M059J (cell line): ENCODE results near the gene NEIL3. TPM values are rescaled to one million over a fixed set of nuclear protein-coding genes. Genes with fewer than 3 reads are reported as not detected.
"Not testable (repeated sequence)": the region's sequence is repeated elsewhere in the genome, so short reads cannot be mapped to it uniquely, and the experiment has no call there.

Experiments used
- DNase-seq: peaks from one replicate; pipeline ENCODE4 v3.0.0-alpha.2; 2012; ENCODE audit warnings: low read depth
- total RNA-seq: library from RNA; depleted of rRNA; stranded (reverse); fragments of >200 nt; shearing (Covaris generic); gene quantifications from 2 replicates; pipeline ENCODE4 v1.2.3, GENCODE V29; 2014

NEIL3 gene
- total RNA-seq, 1 experiment from 2014 or later = 18.1 TPM

DNA sequence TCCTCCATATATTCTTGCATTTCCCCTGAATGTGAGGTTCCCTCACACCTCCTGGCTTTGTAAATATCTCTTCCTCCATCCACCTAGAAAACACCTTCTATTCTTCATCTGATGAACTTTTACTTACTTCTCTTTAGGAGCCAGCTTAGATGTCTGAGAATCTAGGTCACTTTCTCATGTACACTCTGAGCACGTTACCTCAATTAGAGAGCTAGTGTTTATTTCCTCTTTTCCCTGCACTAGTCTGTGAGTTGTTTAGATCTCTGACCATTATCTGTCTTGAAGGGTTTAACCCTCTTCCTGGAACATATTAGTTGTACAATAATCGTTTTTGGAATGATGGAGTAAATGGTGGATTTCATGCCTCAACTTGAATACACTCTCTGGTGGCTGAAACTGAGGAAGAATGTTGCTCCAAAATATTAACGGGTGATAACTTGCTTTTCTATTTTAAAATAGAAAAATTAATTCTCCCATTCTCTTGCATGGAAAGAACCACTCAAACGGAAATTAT is 8.5 kb upstream of the NEIL3 start:
- no peak for DNase-seq

DNA sequence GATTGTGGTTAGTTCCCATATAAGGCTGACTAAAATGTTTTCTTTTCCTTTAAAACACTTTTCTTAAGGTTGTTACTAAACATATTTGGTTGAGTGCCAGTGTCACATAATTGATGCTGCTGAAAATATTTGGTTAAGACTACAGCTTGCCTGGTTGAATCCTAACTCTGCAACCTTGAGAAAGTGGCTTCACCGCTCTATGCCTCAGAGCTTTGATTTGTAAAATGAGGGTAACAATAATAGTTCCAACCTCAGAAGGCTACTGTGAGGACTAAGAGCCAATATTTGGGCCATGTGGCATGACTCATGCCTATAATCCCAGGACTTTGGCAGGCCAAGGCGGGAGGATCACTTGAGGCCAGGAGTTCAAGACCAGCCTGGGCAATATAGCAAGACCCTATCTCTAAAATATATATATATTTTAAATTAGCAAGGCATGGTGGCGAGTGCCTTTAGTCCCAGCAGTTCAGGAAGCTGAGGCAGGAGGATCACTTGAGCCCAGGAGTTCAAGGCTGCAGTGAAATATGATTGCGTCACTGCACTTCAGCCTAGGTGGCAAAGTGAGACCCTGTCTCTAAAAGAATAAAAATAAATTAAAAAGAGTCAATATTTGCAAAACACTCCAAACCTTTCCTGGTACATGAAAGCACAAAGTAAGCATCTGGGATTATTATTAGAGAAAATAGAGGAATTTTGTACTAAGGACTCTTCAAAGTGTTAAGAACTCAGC is 7.1 kb upstream of the NEIL3 start:
- peak; percentile 43 for DNase-seq

DNA sequence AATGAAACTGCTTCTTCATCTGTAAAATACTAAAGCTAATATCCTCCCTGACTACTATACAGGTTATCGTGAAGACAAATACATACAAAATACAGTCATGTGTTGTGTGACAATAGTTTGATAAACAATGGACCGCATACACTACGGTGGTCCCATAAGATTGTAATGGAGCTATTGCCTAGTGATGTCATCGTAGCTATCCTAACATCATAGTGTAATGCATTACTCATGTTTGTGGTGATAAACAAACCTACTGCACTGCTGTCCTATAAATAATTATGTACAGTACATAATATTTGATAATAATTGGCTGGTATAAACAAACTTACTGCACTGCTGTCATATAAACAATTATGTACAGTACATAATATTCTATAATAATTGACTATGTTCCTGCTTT is 5.6 kb upstream of the NEIL3 start:
- DNase-seq = no peak

GRCh38 chr4:177304864-177305263 is 4.8 kb upstream of the NEIL3 start:
- DNase-seq = not testable (repeated sequence)

DNA sequence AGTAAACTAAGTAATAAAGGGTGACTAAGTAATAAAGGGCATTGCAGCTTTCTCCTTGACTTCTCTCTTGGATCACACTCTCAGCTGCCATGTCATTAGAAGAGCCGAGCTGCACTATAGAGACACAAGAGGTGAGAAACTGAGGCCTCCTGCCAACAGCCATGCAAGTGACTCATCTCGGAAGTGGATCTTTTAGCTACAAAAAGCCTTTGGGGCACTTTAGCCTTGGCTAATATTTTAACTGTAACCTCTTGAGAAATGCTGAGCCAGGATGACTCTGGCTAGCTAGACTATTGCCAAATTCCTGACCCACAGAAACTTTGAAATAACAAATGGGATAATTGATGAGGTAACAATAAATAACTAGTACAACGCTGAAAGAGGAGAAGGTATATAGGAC is 1.5 kb upstream of the NEIL3 start:
- peak; percentile 91 for DNase-seq

GRCh38 chr4:177308847-177309521 is 690 bp upstream of the NEIL3 start:
- no peak for DNase-seq

- no peak for DNase-seq
These were observed 1.9 kb downstream of the NEIL3 start for GRCh38 chr4:177311589-177311988.

DNA sequence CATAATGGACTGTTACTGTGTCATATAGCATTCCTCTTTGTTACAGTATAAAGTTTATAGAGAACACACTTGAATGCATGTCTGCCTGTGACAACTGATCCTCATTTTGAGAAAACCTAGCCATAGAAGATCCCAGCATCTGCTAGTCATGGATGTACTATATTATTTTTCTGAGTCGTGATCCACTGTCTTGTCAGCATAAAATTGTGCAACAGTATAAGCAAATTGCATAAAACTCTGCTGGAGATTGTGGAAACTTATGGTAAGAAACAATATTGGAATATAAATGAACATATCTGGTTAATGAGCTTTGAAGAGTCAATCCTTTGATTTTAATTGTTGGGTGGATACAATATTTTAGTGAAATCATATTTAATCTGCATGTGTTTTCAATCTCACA is 3.6 kb downstream of the NEIL3 start:
- DNase-seq = no peak

GRCh38 chr4:177315767-177316464 is 6.2 kb downstream of the NEIL3 start:
- DNase-seq = no peak

GRCh38 chr4:177320721-177321120 is 11.0 kb downstream of the NEIL3 start:
- no peak for DNase-seq

DNA sequence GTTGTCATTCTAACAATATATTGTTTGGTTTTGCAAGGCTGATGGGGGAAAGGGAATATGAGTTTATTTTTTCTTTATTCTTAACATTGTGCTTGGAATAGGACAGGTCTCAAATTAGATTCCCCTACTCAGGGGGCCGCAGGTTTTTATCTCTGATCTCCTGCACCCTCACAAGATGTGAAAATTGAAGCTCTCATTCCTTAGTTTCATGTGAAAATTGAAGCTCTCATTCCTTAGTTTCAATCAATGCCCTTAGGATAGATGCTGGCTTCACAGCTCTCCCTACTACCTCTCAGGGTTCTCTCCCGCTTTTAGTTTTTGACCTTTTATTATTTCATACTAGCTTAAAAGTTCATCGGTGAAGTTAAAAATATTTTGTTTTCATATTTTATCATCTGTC is 12.0 kb downstream of the NEIL3 start:
- DNase-seq = no peak

GRCh38 chr4:177322266-177322665 is 12.6 kb downstream of the NEIL3 start:
- no peak for DNase-seq

- DNase-seq = no peak
These were observed 13.2 kb downstream of the NEIL3 start for GRCh38 chr4:177322881-177323280.

DNA sequence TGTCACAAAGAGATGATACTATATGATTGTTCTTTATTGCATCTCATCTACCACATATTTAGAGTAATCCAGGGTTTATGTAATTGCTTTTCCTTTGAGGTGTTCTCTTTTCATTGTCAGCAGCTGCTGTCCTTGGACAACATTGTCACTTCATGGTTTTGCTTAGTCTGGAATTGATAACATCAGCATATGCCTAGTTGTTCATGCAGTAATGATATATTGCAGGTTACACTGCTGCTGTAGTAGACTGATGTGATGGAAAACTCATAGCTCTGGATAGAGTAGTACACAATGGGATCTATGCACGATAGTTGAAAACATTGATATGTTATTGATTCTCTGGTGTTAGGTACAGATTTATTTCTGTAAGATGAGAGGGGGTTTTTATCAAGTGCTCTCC is 13.7 kb downstream of the NEIL3 start:
- DNase-seq = no peak

DNA sequence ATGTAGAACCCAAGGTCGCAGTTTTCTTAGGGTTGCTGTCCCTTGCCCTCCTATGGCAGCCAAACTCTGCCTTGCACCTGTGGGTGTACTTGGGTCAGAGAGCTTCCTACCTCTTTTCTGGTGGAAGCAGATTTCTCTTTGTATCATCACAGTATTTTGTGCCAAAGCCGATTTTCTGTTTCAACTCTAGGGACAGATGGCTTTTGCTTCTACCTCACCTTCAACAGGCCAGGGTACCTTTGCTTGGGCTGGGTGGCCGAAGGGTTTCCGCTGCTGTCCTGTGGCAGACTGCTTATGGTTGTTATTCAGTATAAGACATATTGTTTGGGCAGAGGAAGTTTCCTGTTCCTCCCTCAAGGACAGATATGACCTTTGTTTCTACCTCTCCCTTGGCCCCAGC is 22.4 kb downstream of the NEIL3 start:
- no peak for DNase-seq

DNA sequence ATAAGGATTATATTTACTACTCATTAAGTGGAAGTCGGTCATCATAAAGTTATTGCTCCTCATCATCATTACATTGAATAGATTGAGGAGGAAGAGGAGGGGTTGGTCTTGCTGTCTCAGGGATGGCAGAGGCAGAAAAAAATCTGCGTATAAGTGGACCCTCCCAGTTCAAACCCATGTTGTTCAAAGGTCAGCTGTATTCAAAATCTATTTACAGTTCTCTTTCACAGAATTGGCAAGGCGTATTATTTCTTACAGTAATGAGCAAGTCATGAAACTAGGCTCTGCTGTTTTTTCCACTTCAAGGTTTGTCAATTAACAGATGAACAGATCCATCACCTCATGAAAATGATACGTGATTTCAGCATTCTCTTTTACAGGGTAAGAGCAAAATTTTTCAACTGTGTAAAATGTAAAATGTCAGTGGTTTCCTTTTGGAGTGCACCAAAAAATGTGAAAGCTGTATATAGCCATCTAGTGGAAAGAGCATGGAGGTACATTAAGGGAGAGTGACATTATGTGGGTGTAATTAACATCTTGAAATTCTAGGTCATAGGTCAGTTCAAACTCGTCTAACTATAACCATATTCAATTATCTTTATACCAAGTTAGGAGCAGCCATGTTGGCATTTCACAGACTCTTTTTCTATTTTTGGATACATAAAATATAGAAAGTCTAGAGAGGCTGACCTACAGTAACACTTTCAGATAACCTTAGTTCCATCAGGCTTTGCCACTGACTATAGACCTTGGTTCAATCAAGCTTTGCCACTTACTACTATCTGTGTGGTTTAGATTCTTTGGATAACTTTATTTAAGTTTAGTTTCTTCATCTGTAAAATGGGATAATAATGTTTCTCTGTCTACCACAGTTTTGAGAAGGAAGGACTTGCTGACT is 30.1 kb downstream of the NEIL3 start:
- DNase-seq = peak; percentile 38

DNA sequence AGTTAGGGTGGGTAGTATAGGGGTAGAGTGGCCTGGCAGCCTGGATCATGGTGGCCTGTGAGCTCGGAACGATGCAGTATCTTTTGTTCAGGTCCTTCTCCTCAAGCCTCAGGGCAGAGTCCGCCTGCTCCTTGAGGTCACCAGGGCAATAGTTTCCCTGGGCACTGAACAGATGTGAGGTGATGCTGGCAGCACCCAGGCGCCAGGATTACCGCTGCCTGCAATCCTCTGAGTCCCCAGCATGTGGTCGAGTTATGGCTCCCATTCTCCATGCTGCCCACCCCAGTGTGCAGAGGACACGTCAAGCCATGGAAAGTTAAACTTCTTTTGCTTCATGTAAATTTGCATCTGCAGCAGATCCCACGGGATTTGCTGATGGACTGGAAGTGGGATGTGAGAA is 38.7 kb downstream of the NEIL3 start:
- DNase-seq = no peak

- no peak for DNase-seq
These were observed 39.5 kb downstream of the NEIL3 start for GRCh38 chr4:177349191-177349590.

- no peak for DNase-seq
These were observed 42.1 kb downstream of the NEIL3 start for GRCh38 chr4:177351622-177352244.

DNA sequence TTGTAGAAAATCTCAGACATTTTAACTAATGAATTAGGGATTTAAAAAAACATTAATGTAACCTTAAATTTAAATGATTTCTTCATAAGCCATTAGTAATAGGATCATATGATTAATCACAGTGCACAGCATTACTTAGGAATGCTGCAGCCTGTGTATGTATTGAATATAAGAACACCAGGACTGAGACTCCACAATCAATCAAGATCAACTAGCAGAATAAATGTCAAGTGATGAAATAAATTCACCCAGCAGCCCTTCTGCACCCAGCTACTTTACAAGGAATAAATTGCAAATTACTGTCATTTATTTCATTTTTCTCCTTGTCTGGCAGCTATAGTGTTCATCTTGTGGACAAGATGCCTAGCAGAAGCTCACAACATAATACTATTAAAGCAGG is 46.5 kb downstream of the NEIL3 start:
- DNase-seq = no peak

- DNase-seq = peak; percentile 26
These were observed 47.2 kb downstream of the NEIL3 start for GRCh38 chr4:177356921-177357320.
